WERI-Rb-1 (cell line): Measurements from ENCODE around the gene PCNT.

Source experiments
- DNase-seq: peaks from one replicate; pipeline ENCODE4 v3.0.0-alpha.2; 2020
- H3K27ac ChIP-seq: fragments of 250-450 bp; sonication (Bioruptor Pico); 2 replicates; pipeline ENCODE4 v1.5.1; 2020; ENCODE audit warnings: mild to moderate bottlenecking, moderate library complexity
- H3K27me3 ChIP-seq: fragments of 250-450 bp; sonication (Bioruptor Pico); 2 replicates; pipeline ENCODE4 v1.5.1; 2021; ENCODE audit warnings: mild to moderate bottlenecking, low read depth, moderate library complexity; ENCODE audit not compliant: insufficient read depth, severe bottlenecking
- H3K36me3 ChIP-seq: fragments of 250-450 bp; sonication (Bioruptor Pico); 2 replicates; pipeline ENCODE4 v1.5.1; 2020; ENCODE audit warnings: mild to moderate bottlenecking, moderate library complexity
- H3K4me3 ChIP-seq: 2 replicates; pipeline ENCODE4 v1.5.1; 2011; ENCODE audit warnings: low read depth, mild to moderate bottlenecking, control low read depth, low read length
- H3K9me3 ChIP-seq: fragments of 250-450 bp; sonication (Bioruptor Pico); 2 replicates; pipeline ENCODE4 v1.5.1; 2021; ENCODE audit warnings: mild to moderate bottlenecking, moderate library complexity; ENCODE audit not compliant: severe bottlenecking
- TF ChIP-seq, protein P1 (sequence below): IDR thresholded peaks from 2 replicates; pipeline ENCODE4 v1.5.1; 2011; ENCODE audit warnings: low read depth, mild to moderate bottlenecking, control low read depth, inconsistent platforms, low read length

PCNT gene

DNA sequence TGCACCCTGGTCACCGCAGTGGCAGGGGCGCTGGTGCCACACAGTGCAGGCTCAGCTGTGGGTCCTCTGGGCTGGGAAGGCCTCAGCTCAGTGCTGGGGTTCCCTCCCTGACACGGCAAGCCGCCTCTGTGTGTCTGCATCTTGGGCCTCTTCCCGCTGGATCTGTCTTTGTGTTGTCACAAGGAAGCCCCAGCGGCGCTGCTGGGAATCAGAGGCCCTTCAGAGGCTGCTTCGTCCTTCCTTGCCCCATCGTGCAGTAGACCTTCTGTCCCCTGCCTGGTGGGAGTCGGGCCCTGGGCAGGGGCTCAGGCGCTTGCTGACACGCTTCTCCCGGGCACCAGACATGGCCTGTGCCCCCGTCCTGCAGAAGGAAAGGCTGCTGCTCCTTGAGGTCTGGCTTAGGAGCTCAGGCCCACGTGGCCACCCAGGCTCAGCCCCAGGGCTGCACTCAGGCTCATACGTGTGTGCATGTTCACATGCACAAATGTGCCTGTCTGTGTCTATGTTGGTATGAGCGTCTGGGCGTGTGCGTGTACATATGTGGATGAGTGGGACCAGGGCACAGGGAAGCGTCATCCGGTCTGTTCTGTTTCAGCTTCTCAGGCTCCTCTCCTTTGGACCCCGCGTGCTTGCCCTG, 110.5 kb downstream of the PCNT start:
- DNase-seq, result no peak
- H3K9me3 ChIP-seq, result no peaks in the 10 kb centered on the region
- H3K27me3 ChIP-seq, result no peaks in the 10 kb centered on the region
- TF ChIP-seq, protein P1, sequence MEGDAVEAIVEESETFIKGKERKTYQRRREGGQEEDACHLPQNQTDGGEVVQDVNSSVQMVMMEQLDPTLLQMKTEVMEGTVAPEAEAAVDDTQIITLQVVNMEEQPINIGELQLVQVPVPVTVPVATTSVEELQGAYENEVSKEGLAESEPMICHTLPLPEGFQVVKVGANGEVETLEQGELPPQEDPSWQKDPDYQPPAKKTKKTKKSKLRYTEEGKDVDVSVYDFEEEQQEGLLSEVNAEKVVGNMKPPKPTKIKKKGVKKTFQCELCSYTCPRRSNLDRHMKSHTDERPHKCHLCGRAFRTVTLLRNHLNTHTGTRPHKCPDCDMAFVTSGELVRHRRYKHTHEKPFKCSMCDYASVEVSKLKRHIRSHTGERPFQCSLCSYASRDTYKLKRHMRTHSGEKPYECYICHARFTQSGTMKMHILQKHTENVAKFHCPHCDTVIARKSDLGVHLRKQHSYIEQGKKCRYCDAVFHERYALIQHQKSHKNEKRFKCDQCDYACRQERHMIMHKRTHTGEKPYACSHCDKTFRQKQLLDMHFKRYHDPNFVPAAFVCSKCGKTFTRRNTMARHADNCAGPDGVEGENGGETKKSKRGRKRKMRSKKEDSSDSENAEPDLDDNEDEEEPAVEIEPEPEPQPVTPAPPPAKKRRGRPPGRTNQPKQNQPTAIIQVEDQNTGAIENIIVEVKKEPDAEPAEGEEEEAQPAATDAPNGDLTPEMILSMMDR, result no peak
- H3K4me3 ChIP-seq, result no peak overlapping the region
- H3K36me3 ChIP-seq, result peaks cover 99% of the 10 kb centered on the region
- no peak overlapping the region for H3K27ac ChIP-seq

DNA sequence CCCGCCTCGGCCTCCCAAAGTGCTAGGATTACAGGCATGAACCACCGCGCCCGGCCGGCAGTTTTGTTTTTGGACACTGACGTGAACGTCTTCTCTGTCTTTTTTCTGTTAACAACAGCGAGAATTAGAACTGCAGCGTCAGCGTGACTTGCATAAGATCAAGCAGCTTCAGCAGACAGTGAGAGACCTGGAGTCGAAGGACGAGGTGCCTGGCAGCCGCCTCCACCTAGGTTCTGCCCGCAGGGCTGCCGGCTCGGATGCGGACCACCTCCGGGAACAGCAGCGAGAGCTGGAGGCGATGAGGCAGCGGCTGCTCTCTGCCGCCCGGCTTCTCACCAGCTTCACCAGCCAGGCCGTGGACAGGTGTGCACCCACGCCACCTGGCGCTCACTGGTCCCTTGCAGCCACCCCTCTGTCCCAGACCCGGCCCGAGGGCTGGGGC, 111.9 kb downstream of the PCNT start:
- Histone ChIP-seq H3K9me3 (no peaks in the 10 kb centered on the region), H3K36me3 (peaks cover 99% of the 10 kb centered on the region), H3K4me3 (no peak overlapping the region), H3K27me3 (no peaks in the 10 kb centered on the region), H3K27ac (no peak overlapping the region)
- TF ChIP-seq, protein P1, result no peak
- DNase-seq, result no peak

DNA sequence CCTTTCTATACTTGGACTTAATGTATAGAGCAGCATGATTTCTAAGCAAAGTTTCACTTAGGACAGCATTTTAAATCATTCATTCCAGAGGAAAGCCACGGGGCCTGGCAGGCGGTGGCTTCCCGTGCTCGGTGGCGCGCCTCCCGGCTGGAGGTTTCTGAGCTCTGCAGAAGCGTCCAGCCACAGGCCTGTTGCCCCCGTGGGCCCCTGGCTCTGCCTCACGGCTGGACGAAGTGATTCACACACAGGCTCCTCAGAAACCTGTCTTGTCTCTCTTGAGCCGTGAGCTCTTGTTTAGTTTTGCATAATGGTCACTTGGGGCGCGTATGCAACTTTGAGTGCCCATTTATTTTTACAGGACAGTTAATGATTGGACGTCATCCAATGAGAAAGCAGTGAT, 112.7 kb downstream of the PCNT start:
- Histone ChIP-seq H3K4me3 (no peak overlapping the region), H3K27me3 (no peaks in the 10 kb centered on the region), H3K36me3 (peaks cover 99% of the 10 kb centered on the region), H3K9me3 (no peaks in the 10 kb centered on the region), H3K27ac (no peak overlapping the region)
- no peak for DNase-seq
- TF ChIP-seq, protein P1, result no peak

DNA sequence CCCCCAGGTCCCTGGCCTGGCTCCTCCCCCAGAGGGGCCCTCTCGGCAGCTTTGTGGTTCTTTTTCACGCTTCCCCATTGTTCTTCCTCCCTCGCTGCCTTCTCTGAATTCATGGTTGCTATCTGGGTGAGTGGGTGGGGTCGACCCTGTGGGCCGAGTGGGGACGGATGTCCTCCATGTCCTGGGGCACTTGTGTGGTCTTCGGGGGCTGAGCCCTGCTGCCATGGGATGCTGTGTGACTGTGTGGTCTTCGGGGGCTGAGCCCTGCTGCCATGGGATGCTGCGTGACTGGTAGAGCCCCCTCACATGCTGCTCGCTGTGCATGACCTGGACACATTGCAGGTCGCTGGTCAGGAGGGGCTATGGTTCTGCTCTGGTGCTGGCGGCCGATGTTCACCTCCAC, 113.1 kb downstream of the PCNT start:
- TF ChIP-seq, protein P1, result no peak
- no peaks in the 10 kb centered on the region for H3K27me3 ChIP-seq

DNA sequence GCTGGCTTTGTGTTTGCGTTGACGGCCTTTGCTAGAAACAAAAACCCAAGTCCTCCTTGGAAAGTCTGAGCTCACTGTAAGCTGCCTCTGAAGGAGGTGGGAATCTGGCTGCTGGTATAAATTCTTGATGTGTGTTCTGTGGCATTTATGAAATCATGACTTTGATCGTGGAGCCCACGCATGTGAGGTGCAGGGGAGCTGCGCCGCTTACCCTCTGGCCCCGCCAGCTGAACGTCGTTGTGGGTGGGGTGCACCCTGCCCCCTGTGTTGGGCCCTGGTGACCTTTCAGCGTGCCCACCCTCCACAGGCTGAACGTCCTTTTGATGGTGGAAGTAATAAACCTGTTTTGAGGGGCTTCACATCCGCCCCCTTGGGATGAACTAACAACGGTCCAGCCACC, 113.6 kb downstream of the PCNT start:
- H3K36me3 ChIP-seq, result peaks cover 99% of the 10 kb centered on the region
- TF ChIP-seq, protein P1, result no peak

More for the DNA sequence above, 113.1 kb downstream of the PCNT start:
- Histone ChIP-seq H3K9me3 (no peaks in the 10 kb centered on the region), H3K4me3 (no peak overlapping the region), H3K27ac (no peak overlapping the region), H3K36me3 (peaks cover 99% of the 10 kb centered on the region)
- DNase-seq, result no peak

DNA sequence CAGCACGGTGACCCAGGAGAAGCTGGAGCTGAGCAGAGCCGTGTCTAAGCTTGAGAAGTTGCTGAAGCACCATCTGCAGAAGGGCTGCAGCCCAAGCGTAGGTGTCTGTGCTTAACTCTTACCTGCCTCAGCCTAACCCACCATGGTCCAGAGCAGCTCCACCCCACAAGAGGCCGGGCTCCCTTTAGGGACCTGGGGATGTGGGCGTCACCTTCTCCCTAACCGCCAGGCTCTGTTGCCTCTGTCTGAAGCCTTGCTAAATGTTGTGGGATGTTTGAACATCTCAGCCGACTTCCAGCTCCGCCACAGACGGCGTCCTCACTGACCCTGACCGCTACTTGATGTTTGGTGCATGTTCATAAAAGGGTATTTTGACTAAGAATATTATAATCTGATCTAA, 114.3 kb downstream of the PCNT start:
- Histone ChIP-seq H3K36me3 (peaks cover 99% of the 10 kb centered on the region), H3K27ac (no peak overlapping the region), H3K4me3 (no peak overlapping the region), H3K9me3 (no peaks in the 10 kb centered on the region), H3K27me3 (no peaks in the 10 kb centered on the region)
- TF ChIP-seq, protein P1, result no peak
- DNase-seq, result no peak

More for the DNA sequence above, 113.6 kb downstream of the PCNT start:
- H3K27me3 ChIP-seq, result no peaks in the 10 kb centered on the region
- H3K27ac ChIP-seq, result no peak overlapping the region
- no peak overlapping the region for H3K4me3 ChIP-seq
- DNase-seq, result no peak
- no peaks in the 10 kb centered on the region for H3K9me3 ChIP-seq
